ENCODE results near the gene SH3PXD2B.
"Not testable (repeated sequence)": the region's sequence is repeated elsewhere in the genome, so short reads cannot be mapped to it uniquely, and the experiment has no call there.

Gene SH3PXD2B

GRCh38 chr5:172303162-172303561 lies 151.2 kb downstream of the SH3PXD2B start:
- TF ChIP-seq POLR2A (IDR thresholded peaks at IDR 0.05; ENCODE audit: low read depth, low read length) (no peak), POU2F2 (IDR thresholded peaks at IDR 0.05; ENCODE audit: low read depth, low read length) (no peak), POLR2AphosphoS5 (IDR thresholded peaks at IDR 0.05; ENCODE audit: low read depth, low read length) (no peak), PAX5 (IDR thresholded peaks at IDR 0.05; ENCODE audit: insufficient read depth, low read length, severe bottlenecking) (no peak), SPI1 (IDR thresholded peaks at IDR 0.05; ENCODE audit: low read depth, low read length) (no peak), TAF1 (IDR thresholded peaks at IDR 0.05; ENCODE audit: low read depth, low read length) (no peak)
- no peak for FAIRE-seq
- no peak for DNase-seq (ENCODE audit: insufficient read length, low spot score)

- no peak for FAIRE-seq
- TF ChIP-seq POU2F2 (IDR thresholded peaks at IDR 0.05; ENCODE audit: low read depth, low read length), result no peak
- no peak for TF ChIP-seq POLR2AphosphoS5 (IDR thresholded peaks at IDR 0.05; ENCODE audit: low read depth, low read length)
- no peak for DNase-seq (ENCODE audit: insufficient read length, low spot score)
These were observed 152.1 kb downstream of the SH3PXD2B start for GRCh38 chr5:172302047-172302710.

- DNase-seq (ENCODE audit: insufficient read length, low spot score) (no peak), FAIRE-seq (no peak)
These were observed 154.3 kb downstream of the SH3PXD2B start for GRCh38 chr5:172299916-172300439.

DNA sequence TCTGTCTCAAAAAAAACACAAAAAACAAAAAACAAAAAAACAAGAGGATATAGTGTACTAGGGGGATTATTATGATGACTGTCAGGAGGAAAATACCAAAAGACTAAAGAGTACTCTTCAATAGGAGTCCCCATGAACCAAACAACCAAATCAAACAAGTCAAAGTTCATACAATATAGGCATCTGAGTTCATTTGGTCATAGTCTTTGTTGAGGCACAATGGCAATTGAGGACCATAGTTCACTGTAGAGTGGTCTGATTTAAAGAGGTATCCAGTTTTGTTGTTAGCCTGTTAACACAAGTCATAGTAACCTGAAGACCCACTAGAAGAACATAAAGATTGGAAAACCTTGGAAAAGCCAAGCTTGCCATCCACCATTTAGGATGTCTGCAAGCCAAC lies 159.5 kb downstream of the SH3PXD2B start:
- DNase-seq (ENCODE audit: insufficient read length, low spot score) (no peak), FAIRE-seq (no peak)
- no peak for TF ChIP-seq POU2F2 (IDR thresholded peaks at IDR 0.05; ENCODE audit: low read depth, low read length)
- no peak for TF ChIP-seq TAF1 (IDR thresholded peaks at IDR 0.05; ENCODE audit: low read depth, low read length)
- no peak for TF ChIP-seq POLR2A (IDR thresholded peaks at IDR 0.05; ENCODE audit: low read depth, low read length)
- no peak for TF ChIP-seq SPI1 (IDR thresholded peaks at IDR 0.05; ENCODE audit: low read depth, low read length)
- no peak for TF ChIP-seq PAX5 (IDR thresholded peaks at IDR 0.05; ENCODE audit: insufficient read depth, low read length, severe bottlenecking)
- no peak for TF ChIP-seq POLR2AphosphoS5 (IDR thresholded peaks at IDR 0.05; ENCODE audit: low read depth, low read length)

More at GRCh38 chr5:172299916-172300439, 154.3 kb downstream of the SH3PXD2B start:
- no peak for TF ChIP-seq POU2F2 (IDR thresholded peaks at IDR 0.05; ENCODE audit: low read depth, low read length)
- no peak for TF ChIP-seq SPI1 (IDR thresholded peaks at IDR 0.05; ENCODE audit: low read depth, low read length)

DNA sequence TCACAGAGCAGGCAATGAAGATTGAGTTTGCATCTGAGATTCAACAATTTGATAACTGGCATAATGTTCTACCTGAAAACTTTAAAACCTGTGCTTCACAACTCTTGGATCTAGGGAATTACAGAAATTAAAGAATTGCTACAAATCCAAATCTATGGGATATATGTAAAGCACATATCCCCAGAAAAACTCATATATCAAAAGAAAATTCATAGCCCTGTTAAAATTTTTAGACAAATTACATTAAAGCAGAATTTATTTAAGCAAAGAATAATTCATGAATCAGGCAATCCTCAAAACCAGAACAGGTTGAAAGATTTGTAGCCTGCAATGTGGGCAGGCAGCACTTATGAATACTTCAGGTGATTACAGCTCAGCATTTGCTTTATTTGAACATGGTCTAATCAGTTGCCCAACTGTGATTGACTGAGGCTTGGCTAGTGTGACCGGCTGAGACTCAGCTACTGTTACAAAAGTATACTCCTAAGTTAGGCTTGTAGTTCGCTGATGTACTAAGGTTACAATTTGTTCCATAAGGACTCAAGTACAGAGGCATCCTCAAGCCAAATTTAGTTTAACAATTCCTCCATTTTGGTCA lies 160.5 kb downstream of the SH3PXD2B start:
- FAIRE-seq (no peak), DNase-seq (ENCODE audit: insufficient read length, low spot score) (no peak)
- TF ChIP-seq POLR2AphosphoS5 (IDR thresholded peaks at IDR 0.05; ENCODE audit: low read depth, low read length) (no peak), TAF1 (IDR thresholded peaks at IDR 0.05; ENCODE audit: low read depth, low read length) (no peak), POU2F2 (IDR thresholded peaks at IDR 0.05; ENCODE audit: low read depth, low read length) (no peak), POLR2A (IDR thresholded peaks at IDR 0.05; ENCODE audit: low read depth, low read length) (no peak), SPI1 (IDR thresholded peaks at IDR 0.05; ENCODE audit: low read depth, low read length) (no peak), PAX5 (IDR thresholded peaks at IDR 0.05; ENCODE audit: insufficient read depth, low read length, severe bottlenecking) (no peak)

GRCh38 chr5:172293054-172293744 lies 161.1 kb downstream of the SH3PXD2B start:
- FAIRE-seq, result peak; percentile 94
- TF ChIP-seq TAF1 (IDR thresholded peaks at IDR 0.05; ENCODE audit: low read depth, low read length), result no peak
- TF ChIP-seq POU2F2 (IDR thresholded peaks at IDR 0.05; ENCODE audit: low read depth, low read length), result no peak
- TF ChIP-seq POLR2A (IDR thresholded peaks at IDR 0.05; ENCODE audit: low read depth, low read length), result no peak
- no peak for TF ChIP-seq SPI1 (IDR thresholded peaks at IDR 0.05; ENCODE audit: low read depth, low read length)
- TF ChIP-seq PAX5 (IDR thresholded peaks at IDR 0.05; ENCODE audit: insufficient read depth, low read length, severe bottlenecking), result no peak
- no peak for TF ChIP-seq POLR2AphosphoS5 (IDR thresholded peaks at IDR 0.05; ENCODE audit: low read depth, low read length)
- peak; percentile 48 for DNase-seq (ENCODE audit: insufficient read length, low spot score)

DNA sequence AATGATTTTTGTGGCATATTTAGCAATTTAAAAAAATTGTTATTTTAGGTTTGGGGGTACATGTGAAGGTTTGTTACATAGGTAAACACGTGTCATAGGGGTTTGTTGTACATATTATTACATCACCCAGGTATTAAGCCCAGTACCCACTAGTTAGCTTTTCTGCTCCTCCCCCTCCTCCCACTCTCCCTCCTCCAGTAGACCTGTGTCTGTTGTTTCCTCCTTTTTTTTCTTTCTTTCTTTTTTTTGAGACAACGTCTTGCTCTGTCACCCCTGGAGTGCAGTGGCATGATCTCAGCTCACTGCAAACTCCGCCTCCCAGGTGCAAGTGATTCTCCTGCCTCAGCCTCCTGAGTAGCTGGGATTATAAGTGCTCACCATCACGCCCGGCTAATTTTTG lies 162.5 kb downstream of the SH3PXD2B start:
- DNase-seq (ENCODE audit: insufficient read length, low spot score); FAIRE-seq: not testable (repeated sequence)

- no peak for TF ChIP-seq POLR2AphosphoS5 (IDR thresholded peaks at IDR 0.05; ENCODE audit: low read depth, low read length)
- no peak for TF ChIP-seq TAF1 (IDR thresholded peaks at IDR 0.05; ENCODE audit: low read depth, low read length)
- TF ChIP-seq SPI1 (IDR thresholded peaks at IDR 0.05; ENCODE audit: low read depth, low read length), result no peak
- TF ChIP-seq PAX5 (IDR thresholded peaks at IDR 0.05; ENCODE audit: insufficient read depth, low read length, severe bottlenecking), result no peak
- no peak for TF ChIP-seq POLR2A (IDR thresholded peaks at IDR 0.05; ENCODE audit: low read depth, low read length)
- no peak for TF ChIP-seq POU2F2 (IDR thresholded peaks at IDR 0.05; ENCODE audit: low read depth, low read length)
- DNase-seq (ENCODE audit: insufficient read length, low spot score), result no peak
- no peak for FAIRE-seq
These were observed 165.9 kb downstream of the SH3PXD2B start for GRCh38 chr5:172288465-172288864.

GRCh38 chr5:172287140-172287539 lies 167.2 kb downstream of the SH3PXD2B start:
- DNase-seq (ENCODE audit: insufficient read length, low spot score); FAIRE-seq: not testable (repeated sequence)

Data from GM12891 (cell line).